ENCODE measurements around the gene RNF44.

Gene RNF44

DNA sequence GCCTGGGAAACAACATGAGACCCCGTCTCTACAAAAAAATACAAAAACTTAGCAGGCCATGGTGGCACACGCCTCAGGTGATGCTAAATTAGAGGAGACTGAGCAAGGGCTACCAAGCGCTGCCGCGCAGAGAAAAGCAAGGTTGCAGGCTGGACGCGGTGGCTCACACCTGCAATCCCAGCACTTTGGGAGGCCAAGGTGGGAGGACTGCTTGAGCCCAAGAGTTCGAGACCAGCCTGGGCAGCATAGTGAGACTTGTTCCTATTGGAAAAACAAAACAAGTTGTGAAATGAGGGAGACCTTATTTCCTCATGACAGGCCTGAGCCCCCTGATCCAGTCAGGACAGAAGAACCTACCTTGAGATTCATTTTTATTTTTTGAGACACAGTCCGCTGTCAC lies 11.5 kb downstream of the RNF44 start:
- TF ChIP-seq, protein P1, sequence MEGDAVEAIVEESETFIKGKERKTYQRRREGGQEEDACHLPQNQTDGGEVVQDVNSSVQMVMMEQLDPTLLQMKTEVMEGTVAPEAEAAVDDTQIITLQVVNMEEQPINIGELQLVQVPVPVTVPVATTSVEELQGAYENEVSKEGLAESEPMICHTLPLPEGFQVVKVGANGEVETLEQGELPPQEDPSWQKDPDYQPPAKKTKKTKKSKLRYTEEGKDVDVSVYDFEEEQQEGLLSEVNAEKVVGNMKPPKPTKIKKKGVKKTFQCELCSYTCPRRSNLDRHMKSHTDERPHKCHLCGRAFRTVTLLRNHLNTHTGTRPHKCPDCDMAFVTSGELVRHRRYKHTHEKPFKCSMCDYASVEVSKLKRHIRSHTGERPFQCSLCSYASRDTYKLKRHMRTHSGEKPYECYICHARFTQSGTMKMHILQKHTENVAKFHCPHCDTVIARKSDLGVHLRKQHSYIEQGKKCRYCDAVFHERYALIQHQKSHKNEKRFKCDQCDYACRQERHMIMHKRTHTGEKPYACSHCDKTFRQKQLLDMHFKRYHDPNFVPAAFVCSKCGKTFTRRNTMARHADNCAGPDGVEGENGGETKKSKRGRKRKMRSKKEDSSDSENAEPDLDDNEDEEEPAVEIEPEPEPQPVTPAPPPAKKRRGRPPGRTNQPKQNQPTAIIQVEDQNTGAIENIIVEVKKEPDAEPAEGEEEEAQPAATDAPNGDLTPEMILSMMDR (conservative IDR thresholded peaks at IDR 0.05): no peak

DNA sequence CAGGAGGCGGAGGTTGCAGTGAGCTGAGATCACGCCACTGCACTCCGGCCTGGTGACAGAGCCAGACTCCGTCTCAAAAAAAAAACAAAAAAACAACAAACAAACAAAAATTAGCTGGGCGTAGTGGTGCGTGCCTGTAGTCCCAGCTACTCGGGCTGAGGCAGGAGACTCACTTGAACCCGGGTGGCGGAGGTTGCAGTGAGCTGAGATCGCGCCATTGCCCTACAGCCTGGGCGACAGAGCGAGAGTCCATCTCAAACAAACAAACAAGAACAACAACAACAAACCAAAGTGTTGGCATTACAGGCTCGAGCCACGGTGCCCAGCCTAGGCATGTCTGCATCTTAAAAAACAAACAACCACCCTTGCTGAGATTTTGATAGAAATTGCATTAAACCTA lies 12.2 kb downstream of the RNF44 start:
- no peak overlapping the region for H3K27ac ChIP-seq
- TF ChIP-seq, protein P1 (conservative IDR thresholded peaks at IDR 0.05): no peak

More for the DNA sequence above, 11.5 kb downstream of the RNF44 start:
- no peak overlapping the region for H3K27ac ChIP-seq

DNA sequence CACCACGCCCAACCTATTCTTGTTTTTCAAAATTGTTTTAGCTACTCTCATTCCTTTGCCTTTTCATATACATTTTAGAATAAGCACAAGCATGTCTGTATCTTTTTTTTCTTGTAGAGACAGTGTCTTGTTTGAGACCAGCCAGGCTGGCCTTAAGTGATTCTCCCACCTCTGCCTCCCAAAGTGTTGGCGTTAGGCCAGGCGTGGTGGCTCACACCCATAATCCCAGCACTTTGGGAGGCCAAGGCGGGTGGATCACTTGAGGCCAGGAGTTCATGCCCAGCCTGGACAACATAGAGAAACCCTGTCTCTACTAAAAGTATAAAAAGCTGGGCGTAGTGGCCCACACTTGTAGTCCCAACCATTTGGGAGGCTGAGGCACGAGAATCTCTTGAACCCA lies 13.1 kb downstream of the RNF44 start:
- H3K27ac ChIP-seq: no peak overlapping the region
- TF ChIP-seq, protein P1 (conservative IDR thresholded peaks at IDR 0.05): no peak

DNA sequence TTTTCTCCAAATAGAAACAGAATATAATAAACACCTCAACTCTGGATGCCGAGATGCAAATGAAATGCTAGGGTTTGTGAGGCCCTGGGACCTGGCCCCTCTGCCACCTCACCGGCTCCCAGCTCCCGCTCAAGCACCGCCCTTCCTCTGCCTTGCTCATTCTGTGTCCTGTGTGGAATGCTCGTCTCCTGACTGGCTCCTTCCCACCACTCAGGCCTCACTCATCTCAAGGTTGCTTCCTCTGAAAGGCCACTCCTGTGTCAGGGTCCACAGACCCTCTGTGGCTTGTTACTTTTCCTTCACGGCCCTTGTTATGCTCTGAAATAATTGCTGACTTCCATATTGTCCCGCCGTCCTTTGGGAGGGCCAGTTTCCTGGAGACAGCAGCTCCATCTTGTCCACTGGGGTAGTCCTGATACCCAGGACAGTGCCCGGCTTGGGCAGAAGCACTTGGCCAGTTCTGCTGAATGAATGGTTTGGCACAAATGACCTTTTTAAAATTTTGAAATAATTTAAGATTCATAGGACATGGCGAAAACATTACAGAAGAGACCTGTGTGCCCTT lies 15.4 kb downstream of the RNF44 start:
- TF ChIP-seq, protein P1 (conservative IDR thresholded peaks at IDR 0.05): no peak
- no peak overlapping the region for H3K27ac ChIP-seq

DNA sequence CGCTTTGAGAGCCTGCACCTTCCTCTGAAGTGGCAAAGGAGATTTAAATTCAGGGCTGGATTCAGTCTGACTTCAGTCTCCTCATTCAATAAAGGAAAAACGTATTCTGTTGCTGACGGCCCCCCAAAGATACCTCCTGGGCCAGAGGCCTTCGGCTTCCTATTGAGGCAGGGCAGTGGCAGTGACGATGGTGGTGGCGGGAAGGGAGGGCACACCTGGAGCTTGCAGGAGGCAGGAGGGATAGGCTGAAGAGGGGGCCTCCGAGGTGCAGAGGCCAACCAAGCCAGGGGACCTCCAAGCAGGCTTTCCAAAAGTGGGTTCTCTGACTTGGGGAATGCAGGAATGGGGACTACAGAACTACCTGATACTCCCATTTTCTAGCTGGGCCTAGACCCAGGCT lies 15.9 kb downstream of the RNF44 start:
- H3K27ac ChIP-seq: no peak overlapping the region
- TF ChIP-seq, protein P1 (conservative IDR thresholded peaks at IDR 0.05): no peak

DNA sequence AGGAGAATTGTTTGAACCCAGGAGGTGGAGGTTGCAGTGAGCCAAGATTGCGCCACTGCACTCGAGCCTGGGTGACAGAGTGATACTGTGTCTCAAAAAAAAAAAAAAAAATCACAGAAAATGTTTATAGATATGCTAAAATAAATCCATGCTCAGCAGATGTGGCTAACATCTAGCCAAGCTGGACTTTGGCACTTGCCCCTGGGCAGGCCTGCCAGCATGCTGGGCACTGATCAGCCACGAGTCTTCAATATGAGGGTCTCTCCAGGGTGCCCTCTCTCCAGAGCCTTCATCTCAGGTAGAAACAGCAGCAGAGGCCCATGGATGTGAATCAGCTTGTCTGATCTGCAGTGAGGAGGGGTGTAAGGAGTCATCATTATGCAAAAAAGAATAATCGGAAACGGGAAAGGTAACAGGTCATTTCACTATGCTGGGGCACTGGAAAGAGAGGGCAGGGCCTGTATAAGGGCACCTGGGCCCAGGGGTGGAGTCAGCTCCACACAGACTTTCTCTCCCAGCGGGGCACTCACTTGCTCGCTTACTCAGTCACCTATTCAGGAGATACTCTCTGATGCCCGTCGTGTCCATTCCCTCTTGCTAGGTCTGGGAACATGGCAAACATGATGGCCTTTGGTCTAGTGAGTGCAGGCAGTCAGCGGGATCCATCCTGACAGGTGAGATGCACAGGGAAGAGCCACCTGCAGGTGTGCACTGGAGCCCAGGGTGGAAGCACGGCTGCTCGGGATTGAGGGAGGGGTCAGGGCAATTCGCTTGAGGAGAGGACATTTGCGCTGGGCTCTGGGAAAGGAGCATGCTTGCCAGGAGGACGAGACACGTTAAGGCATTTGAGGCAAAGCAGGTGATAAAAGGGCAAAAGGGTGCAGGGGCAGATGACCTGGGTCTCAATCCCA lies 17.1 kb downstream of the RNF44 start:
- no peak overlapping the region for H3K27ac ChIP-seq
- TF ChIP-seq, protein P1 (conservative IDR thresholded peaks at IDR 0.05): no peak

DNA sequence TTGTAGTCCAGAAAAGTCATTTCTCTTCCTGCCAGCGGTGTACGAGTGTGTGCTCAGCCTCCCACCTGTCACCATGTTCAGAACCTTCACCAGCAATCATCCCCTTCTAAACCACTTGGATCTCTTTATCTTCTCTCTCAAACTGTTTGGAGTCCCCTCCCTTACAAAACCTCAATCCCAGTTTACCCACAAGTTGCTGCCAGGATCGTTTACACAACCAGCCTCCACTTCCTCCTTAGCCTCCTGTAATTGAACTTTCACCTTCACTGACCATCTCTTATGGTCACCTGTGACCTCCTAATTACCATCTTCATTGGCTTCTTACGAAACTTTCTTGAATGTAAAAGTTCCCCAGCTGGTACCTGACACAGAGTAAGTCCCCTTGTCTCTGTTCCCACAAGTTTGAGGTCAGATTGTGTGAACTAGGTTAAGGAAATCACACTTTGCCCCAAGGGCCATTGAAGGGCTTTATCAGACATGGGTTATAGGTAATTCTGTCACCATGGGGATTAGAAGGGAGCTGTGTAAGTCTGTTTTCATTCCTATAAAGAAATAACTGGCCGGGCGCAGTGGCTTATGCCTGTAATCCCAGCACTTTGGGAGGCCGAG lies 20.0 kb downstream of the RNF44 start:
- H3K27ac ChIP-seq: no peak overlapping the region
- TF ChIP-seq, protein P1 (conservative IDR thresholded peaks at IDR 0.05): no peak
